ENCODE measurements around the gene ASNS.
"Not testable (repeated sequence)": the region's sequence is repeated elsewhere in the genome, so short reads cannot be mapped to it uniquely, and the experiment has no call there.

The ASNS gene, protein sequence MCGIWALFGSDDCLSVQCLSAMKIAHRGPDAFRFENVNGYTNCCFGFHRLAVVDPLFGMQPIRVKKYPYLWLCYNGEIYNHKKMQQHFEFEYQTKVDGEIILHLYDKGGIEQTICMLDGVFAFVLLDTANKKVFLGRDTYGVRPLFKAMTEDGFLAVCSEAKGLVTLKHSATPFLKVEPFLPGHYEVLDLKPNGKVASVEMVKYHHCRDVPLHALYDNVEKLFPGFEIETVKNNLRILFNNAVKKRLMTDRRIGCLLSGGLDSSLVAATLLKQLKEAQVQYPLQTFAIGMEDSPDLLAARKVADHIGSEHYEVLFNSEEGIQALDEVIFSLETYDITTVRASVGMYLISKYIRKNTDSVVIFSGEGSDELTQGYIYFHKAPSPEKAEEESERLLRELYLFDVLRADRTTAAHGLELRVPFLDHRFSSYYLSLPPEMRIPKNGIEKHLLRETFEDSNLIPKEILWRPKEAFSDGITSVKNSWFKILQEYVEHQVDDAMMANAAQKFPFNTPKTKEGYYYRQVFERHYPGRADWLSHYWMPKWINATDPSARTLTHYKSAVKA

DNA sequence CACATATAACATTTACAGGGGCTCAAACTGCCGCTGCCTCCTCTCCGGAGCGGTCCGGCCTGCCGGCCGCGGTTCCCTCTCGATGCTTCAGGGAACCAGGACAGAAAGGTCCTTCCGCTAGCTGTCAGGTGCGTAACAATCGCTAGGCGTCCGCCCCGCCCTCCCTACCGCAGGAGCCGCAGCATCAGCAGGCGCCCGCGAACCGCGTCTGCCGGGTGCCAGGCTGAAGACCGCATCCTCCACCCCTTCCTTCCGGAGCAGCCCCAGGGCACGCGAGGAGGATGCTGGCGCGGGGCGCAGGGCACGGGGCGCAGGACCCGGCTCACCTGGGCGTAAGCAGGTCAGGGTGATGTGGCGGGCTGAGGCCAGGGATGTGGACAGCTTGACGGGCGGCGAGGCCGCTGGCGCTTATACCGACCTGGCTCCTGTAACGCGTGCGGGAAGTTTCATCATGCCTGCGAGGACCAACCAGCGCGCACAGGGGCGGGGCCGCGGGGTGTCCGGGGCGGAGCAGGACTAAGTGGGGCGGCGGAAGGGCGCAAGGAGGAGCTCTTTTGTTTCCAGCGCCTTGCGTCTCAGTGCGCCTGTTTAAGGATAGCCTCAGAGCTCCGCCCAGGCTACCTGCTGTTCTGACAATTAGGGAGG lies at the start of gene ASNS:
Gene ASNS (minus strand): TSS at position 384 of the 645 bp plus-strand sequence. CDS start 3,252 bp downstream, outside the sequence.
- peak; percentile 41 to 95 (median 88) for DNase-seq

DNA sequence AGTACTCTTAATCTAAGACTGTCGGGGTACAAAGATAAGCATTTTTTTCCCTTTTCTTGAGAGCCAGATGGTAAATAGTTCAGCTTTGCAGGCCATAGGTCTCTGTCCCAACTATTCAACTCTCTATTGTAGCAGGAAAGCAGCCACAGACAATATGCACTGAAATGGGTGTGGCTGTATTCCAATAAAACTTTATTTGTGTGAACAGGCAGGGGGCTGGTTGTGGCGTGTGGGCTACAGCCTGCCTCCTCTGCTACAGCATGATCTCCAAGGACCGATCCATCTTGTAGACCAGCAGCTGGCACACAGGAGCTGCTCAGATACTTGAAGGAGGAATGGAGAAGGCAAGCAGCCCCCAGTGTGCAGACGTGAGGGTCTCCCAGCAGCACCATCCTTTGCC lies 49.0 kb upstream of the ASNS start:
- DNase-seq = not testable (repeated sequence)

DNA sequence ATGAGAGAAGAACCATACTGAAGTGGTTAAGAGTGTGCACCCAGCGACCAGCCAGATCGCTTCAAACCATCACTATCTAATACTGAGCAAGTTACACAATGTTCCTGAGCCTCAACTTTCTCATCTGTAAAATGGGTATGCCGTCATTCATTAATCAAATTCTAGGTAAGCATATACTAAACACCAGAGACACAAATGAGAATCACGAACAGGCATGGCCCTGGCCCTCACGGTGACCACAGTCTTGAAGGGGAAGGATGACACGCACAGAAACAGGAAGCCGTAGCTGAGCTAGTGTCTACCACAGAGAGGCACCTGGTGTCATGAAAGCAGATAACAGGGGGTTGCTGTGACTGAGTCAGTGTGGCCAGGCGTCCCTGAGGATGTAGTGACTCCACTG lies 43.1 kb upstream of the ASNS start:
- DNase-seq = not testable (repeated sequence)

DNA sequence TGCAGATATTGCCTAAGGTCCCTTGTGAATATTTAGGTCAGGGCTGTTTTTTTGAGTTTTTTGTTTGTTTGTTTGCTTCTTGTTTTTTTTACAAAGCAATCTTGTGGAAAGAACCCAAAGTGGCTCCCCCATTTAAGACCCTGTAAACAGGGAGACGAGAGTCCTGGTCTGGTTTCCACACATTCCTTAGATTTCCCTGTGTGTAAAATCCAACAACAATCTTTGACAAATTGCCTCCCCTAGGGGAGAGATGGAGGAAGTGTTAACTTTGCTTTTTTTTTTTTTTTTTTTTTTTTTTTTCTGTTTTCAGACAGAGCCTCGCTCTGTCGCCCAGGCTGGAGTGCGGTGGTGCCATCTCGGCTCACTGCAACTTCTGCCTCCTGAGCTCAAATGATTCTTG lies 40.1 kb upstream of the ASNS start:
- not testable (repeated sequence) for DNase-seq

DNA sequence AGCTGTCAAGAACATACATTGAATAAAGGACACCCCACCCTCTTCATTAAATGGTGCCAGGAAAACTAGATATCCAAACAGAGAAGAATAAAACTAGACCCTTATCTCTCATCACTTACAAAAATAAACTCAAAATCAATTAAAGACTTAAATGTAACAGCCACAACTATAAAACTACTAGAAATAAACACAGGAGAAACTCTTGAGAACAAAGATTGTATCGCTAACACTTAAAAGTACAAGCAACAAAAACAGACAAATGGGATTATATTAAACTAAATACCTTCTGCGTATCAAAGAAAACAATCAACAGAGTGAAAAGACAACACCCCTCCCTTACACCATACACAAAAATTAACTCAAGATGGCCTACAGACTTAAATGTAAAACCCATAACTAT lies 24.7 kb upstream of the ASNS start:
- DNase-seq = not testable (repeated sequence)

DNA sequence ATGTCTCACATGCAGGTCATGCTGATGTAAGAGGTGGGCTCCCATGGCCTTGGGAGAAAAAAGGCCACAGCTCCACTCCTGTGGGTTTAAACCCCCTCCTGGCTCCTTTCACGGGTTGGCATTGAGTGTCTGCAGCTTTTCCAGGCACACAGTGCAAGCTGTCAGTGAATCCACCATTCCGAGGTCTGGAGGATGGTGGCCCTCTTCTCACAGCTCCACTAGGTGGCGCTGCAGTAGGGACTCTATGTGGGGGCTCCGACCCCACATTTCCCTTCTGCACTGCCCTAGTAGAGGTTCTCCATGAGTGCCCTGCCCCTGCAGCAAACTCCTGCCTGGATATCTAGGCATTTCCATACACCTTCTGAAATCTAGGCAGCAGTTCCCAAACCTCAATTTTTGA lies 19.5 kb upstream of the ASNS start:
- DNase-seq = not testable (repeated sequence)

DNA sequence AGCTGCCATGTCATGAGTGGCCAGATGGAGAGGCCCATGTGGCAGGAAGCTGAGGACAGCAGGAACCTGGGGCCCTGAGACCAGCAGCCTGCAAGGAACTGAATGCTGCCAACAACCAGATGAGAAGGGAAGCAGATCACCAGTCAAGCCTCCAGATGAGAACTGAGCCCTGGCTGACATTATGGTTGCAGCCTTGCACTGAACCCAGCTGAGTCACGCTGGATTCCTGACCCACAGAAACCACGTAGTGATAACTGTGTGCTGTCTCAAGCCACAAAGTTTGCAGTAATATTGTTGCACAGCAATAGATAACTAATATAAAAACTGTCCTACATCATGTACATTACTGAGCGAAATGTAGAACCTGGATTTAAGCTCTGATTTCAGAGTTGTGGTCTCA lies 7.3 kb upstream of the ASNS start:
- not testable (repeated sequence) for DNase-seq

DNA sequence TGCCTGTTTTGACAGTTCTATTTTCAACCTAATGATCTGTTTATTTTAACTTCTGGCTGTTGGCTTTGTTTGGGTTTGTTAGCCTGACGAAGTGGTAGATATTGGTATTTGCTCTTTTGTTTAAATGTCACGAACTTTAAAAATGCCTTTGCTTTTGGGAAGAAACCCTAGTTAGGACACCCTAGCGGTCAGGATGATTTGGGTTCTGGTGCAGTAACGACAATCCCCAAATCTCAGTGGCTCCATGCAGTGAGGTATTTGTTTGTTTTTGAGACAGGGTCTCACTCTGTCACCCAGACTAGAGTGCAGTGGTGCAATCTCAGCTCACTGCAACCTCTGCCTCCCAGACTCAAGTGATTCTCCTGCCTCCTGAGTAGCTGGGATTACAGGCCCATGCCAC lies 2.7 kb upstream of the ASNS start:
- not testable (repeated sequence) for DNase-seq

DNA sequence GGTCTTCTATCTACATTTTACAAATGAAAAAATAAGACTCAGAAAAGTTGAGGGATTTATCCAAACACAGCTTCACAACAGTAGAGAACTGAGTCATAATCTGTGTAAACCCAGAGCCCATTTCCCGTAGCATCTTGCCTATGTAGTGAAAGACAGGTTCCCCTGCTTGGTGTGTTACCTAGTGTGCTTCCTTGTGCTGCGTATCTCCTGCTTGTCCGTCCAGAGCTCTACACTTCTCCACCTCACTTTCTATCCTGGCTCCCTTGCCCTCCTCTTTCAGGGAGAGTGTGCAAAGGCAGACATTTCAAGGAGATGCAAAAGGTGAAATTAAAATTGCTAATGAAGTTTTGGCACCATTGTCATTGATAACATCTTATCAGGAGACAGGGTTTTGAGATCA lies 1.4 kb upstream of the ASNS start:
- DNase-seq = no peak

DNA sequence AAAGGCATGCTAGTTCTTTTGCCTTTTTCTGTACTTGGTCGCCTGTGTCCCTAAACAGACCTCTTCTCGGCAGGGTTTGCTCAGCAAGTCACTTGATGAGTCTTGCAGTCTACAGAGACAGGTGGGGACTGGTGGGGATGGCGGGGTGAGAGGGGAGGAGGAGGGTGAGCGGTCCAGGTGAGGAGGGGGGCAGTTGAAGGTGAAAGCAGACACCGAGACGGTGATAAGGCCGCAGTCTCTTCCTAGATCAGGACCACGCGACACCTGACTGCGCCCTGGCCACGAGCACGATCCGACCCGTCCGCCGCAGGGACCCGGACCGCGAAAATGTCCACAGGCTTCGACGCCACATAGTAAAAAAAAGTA lies 566 bp downstream of the ASNS start:
- peak in 3 of 58 donors; percentile 37 to 48 (median 46) for DNase-seq

DNA sequence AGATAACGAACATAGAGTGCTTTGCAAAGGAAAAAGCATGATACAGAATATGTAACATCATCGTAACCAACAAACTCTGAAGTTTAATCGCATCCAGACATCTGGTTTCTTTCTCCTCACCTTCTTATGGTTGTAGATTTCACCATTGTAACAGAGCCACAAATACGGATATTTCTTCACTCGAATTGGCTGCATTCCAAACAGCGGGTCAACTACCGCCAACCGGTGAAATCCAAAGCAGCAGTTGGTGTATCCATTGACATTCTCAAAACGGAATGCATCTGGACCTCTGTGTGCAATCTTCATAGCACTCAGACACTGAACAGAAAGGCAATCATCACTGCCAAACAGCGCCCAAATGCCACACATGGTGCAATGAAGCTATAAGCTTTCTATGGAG lies 3.4 kb downstream of the ASNS start:
- DNase-seq = no peak

DNA sequence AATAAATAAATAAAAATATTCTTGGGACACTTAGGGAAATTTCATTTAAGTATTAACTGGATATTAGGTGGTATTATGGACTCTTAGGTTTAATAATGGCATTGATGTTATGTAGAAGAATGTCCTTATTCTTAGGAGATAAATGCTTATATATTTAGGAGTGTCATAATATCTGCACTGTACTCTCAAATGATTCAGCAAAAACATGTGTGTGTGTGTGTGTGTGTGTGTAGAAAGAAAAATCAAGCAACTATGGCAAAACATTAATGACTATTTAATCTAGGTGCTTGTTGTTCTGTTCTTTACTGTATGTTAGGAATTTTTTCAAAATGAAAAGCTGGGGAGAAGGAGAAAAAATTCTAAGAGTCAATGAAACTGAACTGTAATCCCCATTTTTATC lies 3.9 kb downstream of the ASNS start:
- DNase-seq = no peak

DNA sequence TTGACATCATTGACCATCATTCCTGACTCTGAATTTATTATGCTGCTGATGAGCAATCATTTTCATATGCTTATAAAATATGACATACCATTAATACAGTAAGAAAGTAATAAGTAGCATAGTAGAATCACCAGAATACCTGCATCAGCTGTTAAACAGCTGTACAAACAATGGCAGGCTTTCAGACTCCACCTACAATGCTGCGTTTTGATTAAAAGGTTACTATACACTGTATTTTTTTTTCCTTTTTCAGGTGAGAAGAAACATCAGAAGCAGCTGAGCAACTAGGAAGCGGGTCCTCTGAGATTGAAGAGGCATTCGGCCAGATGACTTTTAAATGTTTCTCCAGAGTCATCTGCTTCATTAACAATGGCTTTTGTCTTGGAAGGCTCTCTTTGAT lies 7.1 kb downstream of the ASNS start:
- DNase-seq = no peak

DNA sequence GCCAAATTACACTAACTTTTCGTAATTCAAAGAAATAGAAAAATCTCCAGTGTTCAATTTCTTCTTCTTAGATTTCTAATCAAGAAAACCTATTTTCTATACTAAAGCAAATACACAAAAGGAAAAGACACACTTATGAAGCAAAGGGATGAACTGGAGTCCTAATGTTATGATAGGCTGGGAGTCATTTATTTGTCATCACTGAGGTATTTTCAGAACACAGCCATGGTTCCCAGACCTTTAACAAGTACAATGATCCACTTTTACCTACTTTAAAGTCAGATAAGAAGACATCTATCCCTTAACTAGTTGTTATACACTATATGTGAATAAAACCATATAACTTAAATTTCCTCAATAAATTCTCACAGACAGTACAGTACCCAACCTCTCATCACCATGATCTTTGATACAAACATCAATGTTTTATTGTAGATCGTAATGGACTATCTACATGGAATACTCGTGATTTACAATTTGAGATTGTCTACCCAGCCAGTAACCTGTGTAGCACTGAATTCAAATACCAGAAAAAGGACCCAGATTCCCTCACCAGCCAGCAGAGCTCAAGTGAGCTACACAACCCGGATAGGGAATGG lies 12.5 kb downstream of the ASNS start:
- no peak for DNase-seq

DNA sequence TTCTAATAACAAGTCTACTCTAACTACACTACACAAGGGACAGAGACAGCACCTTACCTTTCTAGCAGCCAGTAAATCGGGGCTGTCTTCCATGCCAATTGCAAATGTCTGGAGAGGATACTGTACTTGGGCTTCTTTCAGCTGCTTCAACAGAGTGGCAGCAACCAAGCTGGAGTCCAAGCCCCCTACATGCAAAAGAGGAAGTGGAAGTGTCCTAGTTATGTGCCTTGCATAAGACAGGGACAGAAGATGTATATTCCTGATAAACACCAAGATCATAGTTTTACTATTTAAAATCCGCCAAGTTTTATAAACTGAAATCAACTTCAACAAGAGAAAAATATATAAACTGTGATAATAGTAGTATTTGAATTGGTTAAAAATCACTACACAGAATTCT lies 14.0 kb downstream of the ASNS start:
- DNase-seq = no peak

DNA sequence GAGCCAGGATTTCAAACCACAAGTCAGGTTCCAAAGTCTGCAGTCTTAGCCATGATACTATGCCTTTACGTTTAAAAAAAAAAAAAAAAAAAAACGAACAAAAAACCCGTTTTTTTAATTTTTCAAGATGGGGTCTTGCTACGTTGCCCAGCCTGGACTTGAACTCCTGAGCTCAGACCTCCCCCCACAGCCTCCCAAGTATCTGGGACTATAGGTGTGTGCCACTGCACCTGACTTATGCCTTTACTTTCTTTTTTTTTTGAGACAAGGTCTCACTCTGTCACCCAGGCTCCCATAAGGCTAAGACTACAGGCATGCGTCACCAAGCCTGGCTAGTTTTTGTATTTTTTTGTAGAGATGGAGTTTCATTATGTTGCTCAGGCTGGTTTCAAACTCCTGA lies 14.7 kb downstream of the ASNS start:
- DNase-seq = no peak

DNA sequence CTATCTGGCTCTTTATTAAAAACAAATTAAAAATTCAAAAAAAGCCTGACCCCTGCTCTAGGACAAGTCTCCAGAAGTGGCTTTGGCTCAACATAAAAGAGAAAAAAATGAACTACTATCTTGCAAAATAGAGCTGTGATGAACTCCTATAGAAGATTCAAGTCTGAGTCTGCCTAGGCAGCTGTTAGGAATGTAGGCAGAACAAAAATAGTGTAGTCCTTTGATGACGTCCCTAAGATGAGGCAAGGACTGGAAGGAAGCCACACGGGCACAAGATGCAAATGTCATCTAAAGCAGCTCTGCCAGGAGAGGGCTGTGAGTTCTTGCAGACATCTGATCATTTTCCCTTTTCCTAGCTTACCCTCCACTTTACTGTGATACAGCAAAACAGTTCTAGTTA lies 20.5 kb downstream of the ASNS start:
- peak in 39 of 58 donors; percentile 1 to 85 (median 22) for DNase-seq

DNA sequence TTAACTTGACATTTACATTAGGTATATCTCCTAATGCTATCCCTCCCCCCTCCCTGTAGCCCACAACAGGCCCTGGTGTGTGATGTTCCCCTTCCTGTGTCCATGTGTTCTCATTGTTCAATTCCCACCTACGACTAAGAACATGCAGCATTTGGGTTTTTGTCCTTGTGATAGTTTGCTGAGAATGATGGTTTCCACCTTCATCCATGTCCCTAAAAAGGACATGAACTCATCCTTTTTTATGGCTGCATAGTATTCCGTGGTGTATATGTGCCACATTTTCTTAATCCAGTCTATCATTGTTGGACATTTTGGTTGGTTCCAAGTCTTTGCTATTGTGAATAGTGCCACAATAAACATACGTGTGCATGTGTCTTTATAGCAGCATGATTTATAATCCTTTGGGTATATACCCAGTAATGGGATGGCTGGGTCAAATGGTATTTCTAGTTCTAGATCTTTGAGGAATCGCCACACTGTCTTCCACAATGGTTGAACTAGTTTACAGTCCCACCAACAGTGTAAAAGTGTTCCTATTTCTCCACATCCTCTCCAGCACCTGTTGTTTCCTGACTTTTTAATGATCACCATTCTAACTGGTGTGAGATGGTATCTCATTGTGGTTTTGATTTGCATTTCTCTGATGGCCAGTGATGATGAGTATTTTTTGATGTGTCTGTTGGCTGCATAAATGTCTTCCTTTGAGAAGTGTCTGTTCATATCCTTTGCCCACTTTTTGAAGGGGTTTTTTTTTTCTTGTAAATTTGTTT lies 21.8 kb downstream of the ASNS start:
- DNase-seq = not testable (repeated sequence)

DNA sequence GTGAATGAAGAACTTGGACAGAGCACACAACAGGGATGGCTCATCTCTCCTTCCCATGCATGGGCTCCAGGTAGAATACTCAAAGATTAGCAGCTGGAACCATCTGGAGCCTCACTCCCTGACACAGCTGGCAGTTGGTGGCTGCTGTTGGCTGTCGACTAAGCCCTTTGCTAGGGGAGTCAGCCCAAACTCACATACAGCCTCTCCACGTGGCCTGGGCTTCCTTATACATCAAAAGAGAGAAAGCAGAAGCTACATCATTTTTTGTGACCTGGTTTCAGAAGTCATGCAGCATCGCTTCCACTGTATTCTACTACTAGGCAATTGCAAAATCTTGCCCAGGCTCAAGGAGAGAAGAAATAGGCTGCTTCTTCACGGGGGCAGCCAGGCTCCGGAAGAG lies 24.4 kb downstream of the ASNS start:
- no peak for DNase-seq

DNA sequence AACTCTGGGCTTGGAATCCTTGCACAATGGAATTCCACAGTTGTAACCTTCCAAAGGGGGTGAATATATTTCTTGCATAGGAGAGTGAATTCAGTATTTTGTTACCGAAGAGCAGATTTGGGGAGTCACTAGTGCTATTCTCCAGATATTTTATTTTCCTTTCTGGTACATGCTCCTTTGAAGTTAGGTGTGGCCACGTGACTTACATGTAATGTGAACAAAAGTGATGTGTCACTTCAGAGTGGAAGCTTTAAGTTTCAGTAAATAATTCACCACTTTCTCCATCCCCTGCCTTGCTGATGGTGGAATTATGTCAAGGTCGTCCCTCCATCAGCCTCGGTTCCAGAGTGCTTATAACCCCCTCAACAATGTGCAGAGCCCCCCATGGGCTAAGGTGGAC lies 25.3 kb downstream of the ASNS start:
- no peak for DNase-seq

DNA sequence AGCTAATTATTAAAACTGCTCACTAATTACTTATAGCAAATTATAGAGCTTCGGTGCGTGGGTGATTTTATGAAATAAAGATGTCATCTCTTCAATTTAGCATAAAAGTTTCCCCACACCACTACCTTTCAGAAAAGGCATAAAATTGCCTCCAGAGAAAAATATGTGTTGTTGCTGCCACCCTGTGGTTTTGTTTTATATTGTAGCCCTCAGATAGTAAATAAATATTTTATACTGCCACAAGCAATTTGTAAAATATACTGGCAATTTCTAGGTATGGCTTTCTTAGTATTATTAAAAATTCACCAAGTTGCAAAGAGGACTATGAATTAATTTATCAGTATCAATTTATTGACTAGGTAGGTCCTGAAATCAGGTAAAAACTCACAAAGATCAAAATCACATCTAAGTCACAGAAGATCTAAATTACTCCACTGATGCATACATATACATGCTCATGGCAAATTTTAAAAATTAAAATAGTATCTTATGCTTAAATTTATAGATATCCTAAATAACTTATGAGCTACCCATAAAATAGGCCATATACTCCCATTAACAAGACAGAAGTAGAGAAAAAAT lies 26.5 kb downstream of the ASNS start:
- peak in 2 of 58 donors; percentile 8 to 12 for DNase-seq
